Neural cell (in vitro differentiated cells): ENCODE results near the gene OCSTAMP.

Experiments used
- CTCF ChIP-seq: fragments of 450-650 bp; IDR thresholded peaks from 2 replicates; pipeline ENCODE4 v1.5.1; 2014; ENCODE audit warnings: antibody characterized with exemption, mild to moderate bottlenecking, moderate library complexity; ENCODE audit not compliant: poor library complexity, severe bottlenecking
- EP300 ChIP-seq: fragments of 450-650 bp; conservative IDR thresholded peaks from 2 replicates; pipeline ENCODE4 v1.6.1; 2014; ENCODE audit warnings: antibody characterized with exemption, mild to moderate bottlenecking, moderate library complexity; ENCODE audit not compliant: poor library complexity, severe bottlenecking
- EZH2 ChIP-seq: fragments of 200-600, 300-800 bp; shearing (Covaris generic), sonication (generic); IDR thresholded peaks from 2 replicates; pipeline ENCODE4 v1.6.1; 2014; ENCODE audit warnings: antibody characterized with exemption, low read length, borderline replicate concordance, mild to moderate bottlenecking; ENCODE audit not compliant: insufficient read depth, poor library complexity, severe bottlenecking
- RAD21 ChIP-seq: fragments of 450-650 bp; conservative IDR thresholded peaks from 2 replicates; pipeline ENCODE4 v1.6.1; 2014; ENCODE audit warnings: antibody characterized with exemption, mild to moderate bottlenecking, moderate library complexity

- TF ChIP-seq EZH2 (no peak), CTCF (no peak), EP300 (no peak), RAD21 (no peak)
Observed at GRCh38 chr20:46550461-46550860, at the start of gene OCSTAMP.
